SH-SY5Y (cell line): Measurements from ENCODE around the gene GPRIN3.

Experiments
- GATA2 ChIP-seq: IDR thresholded peaks from 2 replicates; pipeline ENCODE4 v1.6.1; 2011; ENCODE audit warnings: mild to moderate bottlenecking, low read depth, low read length
- GATA3 ChIP-seq: IDR thresholded peaks from 2 replicates; pipeline ENCODE4 v1.6.1; 2011; ENCODE audit warnings: low read depth, mild to moderate bottlenecking, low read length, moderate library complexity

DNA sequence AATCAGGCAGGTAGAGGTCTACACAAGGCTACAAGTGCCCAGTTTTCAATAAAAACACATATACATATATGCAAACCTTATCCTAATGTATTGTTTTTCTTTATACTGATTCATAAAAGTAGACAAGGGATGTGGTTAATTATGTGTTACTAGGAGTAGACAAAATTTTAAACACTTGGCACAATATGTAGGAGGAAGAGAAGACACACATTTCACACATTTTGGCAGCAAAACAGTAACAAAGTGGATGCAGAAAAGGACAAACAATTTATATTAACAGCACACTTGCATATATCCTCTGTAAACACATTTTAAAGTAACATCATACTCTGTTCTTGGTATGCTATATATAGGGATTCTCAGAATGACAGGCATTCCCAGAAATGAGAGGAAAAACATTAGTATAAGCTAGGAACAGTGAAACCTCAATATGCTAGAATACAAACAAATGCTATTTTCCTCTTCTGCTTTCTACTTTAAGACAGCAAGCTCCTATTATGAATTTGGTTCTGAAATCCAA is 63.8 kb downstream of the GPRIN3 start:
- no peak for TF ChIP-seq GATA2
- no peak for TF ChIP-seq GATA3
